ENCODE results near the gene GPR137B. TPM values are rescaled to one million over a fixed set of nuclear protein-coding genes. Genes with fewer than 3 reads are reported as not detected.
"Not testable (repeated sequence)": the region's sequence is repeated elsewhere in the genome, so short reads cannot be mapped to it uniquely, and the experiment has no call there.

The GPR137B gene
- total and polyA plus RNA-seq, 4 donors, result 21.6 to 52.1 (median 38.4) TPM

- Histone ChIP-seq H3K27me3 (ENCODE audit: control insufficient read depth, insufficient read depth, low read length) (no peaks in the 10 kb centered on the region), H3K27ac (ENCODE audit: low read depth, low read length) (no peak overlapping the region), H3K36me3 (ENCODE audit: control insufficient read depth, insufficient read depth, low read length) (peaks cover 16% of the 10 kb centered on the region), H3K4me1 (ENCODE audit: control insufficient read depth, insufficient read depth, low read length) (peaks cover 17% of the 10 kb centered on the region), H3K9me3 (ENCODE audit: control insufficient read depth, insufficient read depth, low read length) (no peaks in the 10 kb centered on the region), H3K4me3 (ENCODE audit: low read depth, low read length) (no peak overlapping the region)
- DNase-seq (ENCODE audit: low read depth in 4 of 6, low spot score in 6 of 6), result peak in 1 of 6 donors; percentile 51
- WGBS (ENCODE audit: insufficient coverage), result 84% methylated on average over 12 of the region's 18 CpGs
Measured at GRCh38 chr1:236156512-236157208, 14.3 kb downstream of the GPR137B start.

- H3K27me3 ChIP-seq (ENCODE audit: control insufficient read depth, insufficient read depth, low read length); H3K27ac ChIP-seq (ENCODE audit: low read depth, low read length); H3K4me3 ChIP-seq (ENCODE audit: low read depth, low read length); H3K9me3 ChIP-seq (ENCODE audit: control insufficient read depth, insufficient read depth, low read length); DNase-seq (ENCODE audit: low read depth in 4 of 6, low spot score in 6 of 6): not testable (repeated sequence)
- WGBS (ENCODE audit: insufficient coverage), result 97% methylated on average over 6 of the region's 9 CpGs
- peaks cover 16% of the 10 kb centered on the region for H3K36me3 ChIP-seq (ENCODE audit: control insufficient read depth, insufficient read depth, low read length)
- peaks cover 17% of the 10 kb centered on the region for H3K4me1 ChIP-seq (ENCODE audit: control insufficient read depth, insufficient read depth, low read length)
Measured at GRCh38 chr1:236158072-236158471, 15.7 kb downstream of the GPR137B start.

- WGBS (ENCODE audit: insufficient coverage), result 100% methylated on average over 1 of the region's 2 CpGs
- Histone ChIP-seq H3K36me3 (ENCODE audit: control insufficient read depth, insufficient read depth, low read length) (peaks cover 18% of the 10 kb centered on the region), H3K27ac (ENCODE audit: low read depth, low read length) (no peak overlapping the region), H3K9me3 (ENCODE audit: control insufficient read depth, insufficient read depth, low read length) (no peaks in the 10 kb centered on the region), H3K4me3 (ENCODE audit: low read depth, low read length) (no peak overlapping the region), H3K4me1 (ENCODE audit: control insufficient read depth, insufficient read depth, low read length) (peaks cover 17% of the 10 kb centered on the region), H3K27me3 (ENCODE audit: control insufficient read depth, insufficient read depth, low read length) (no peaks in the 10 kb centered on the region)
- DNase-seq (ENCODE audit: low read depth in 4 of 6, low spot score in 6 of 6), result no peak
Measured at GRCh38 chr1:236158719-236159118, 16.4 kb downstream of the GPR137B start.

GRCh38 chr1:236159704-236160539 is 17.6 kb downstream of the GPR137B start:
- H3K27me3 ChIP-seq (ENCODE audit: control insufficient read depth, insufficient read depth, low read length), result no peaks in the 10 kb centered on the region
- peaks cover 21% of the 10 kb centered on the region for H3K4me1 ChIP-seq (ENCODE audit: control insufficient read depth, insufficient read depth, low read length)
- H3K27ac ChIP-seq (ENCODE audit: low read depth, low read length), result no peak overlapping the region
- no peaks in the 10 kb centered on the region for H3K9me3 ChIP-seq (ENCODE audit: control insufficient read depth, insufficient read depth, low read length)
- no peak overlapping the region for H3K4me3 ChIP-seq (ENCODE audit: low read depth, low read length)
- 69% methylated on average over 16 of the region's 19 CpGs for WGBS (ENCODE audit: insufficient coverage)
- peaks cover 19% of the 10 kb centered on the region for H3K36me3 ChIP-seq (ENCODE audit: control insufficient read depth, insufficient read depth, low read length)
- no peak for DNase-seq (ENCODE audit: low read depth in 4 of 6, low spot score in 6 of 6)

- H3K4me3 ChIP-seq (ENCODE audit: low read depth, low read length), result no peak overlapping the region
- peaks cover 17% of the 10 kb centered on the region for H3K4me1 ChIP-seq (ENCODE audit: control insufficient read depth, insufficient read depth, low read length)
- peaks cover 14% of the 10 kb centered on the region for H3K36me3 ChIP-seq (ENCODE audit: control insufficient read depth, insufficient read depth, low read length)
- H3K27me3 ChIP-seq (ENCODE audit: control insufficient read depth, insufficient read depth, low read length), result no peaks in the 10 kb centered on the region
- no peaks in the 10 kb centered on the region for H3K9me3 ChIP-seq (ENCODE audit: control insufficient read depth, insufficient read depth, low read length)
- no peak overlapping the region for H3K27ac ChIP-seq (ENCODE audit: low read depth, low read length)
- 94% methylated on average over 9 of the region's 10 CpGs for WGBS (ENCODE audit: insufficient coverage)
- no peak for DNase-seq (ENCODE audit: low read depth in 4 of 6, low spot score in 6 of 6)
Measured at GRCh38 chr1:236160540-236161127, 18.3 kb downstream of the GPR137B start.

- H3K27ac ChIP-seq (ENCODE audit: low read depth, low read length), result no peak overlapping the region
- DNase-seq (ENCODE audit: low read depth in 4 of 6, low spot score in 6 of 6), result no peak
- WGBS (ENCODE audit: insufficient coverage), result 94% methylated on average over 8 of the region's 9 CpGs
- peaks cover 14% of the 10 kb centered on the region for H3K4me1 ChIP-seq (ENCODE audit: control insufficient read depth, insufficient read depth, low read length)
- no peak overlapping the region for H3K4me3 ChIP-seq (ENCODE audit: low read depth, low read length)
- peaks cover 12% of the 10 kb centered on the region for H3K36me3 ChIP-seq (ENCODE audit: control insufficient read depth, insufficient read depth, low read length)
- H3K9me3 ChIP-seq (ENCODE audit: control insufficient read depth, insufficient read depth, low read length), result no peaks in the 10 kb centered on the region
- H3K27me3 ChIP-seq (ENCODE audit: control insufficient read depth, insufficient read depth, low read length), result no peaks in the 10 kb centered on the region
Measured at GRCh38 chr1:236161230-236161629, 18.9 kb downstream of the GPR137B start.

GRCh38 chr1:236161755-236162154 is 19.4 kb downstream of the GPR137B start:
- Histone ChIP-seq H3K36me3 (ENCODE audit: control insufficient read depth, insufficient read depth, low read length) (peaks cover 12% of the 10 kb centered on the region), H3K4me1 (ENCODE audit: control insufficient read depth, insufficient read depth, low read length) (peaks cover 11% of the 10 kb centered on the region)
- not testable (repeated sequence) for H3K27ac ChIP-seq (ENCODE audit: low read depth, low read length); H3K27me3 ChIP-seq (ENCODE audit: control insufficient read depth, insufficient read depth, low read length); DNase-seq (ENCODE audit: low read depth in 4 of 6, low spot score in 6 of 6); H3K9me3 ChIP-seq (ENCODE audit: control insufficient read depth, insufficient read depth, low read length); H3K4me3 ChIP-seq (ENCODE audit: low read depth, low read length)
- WGBS (ENCODE audit: insufficient coverage), result 100% methylated on average over 1 of the region's 3 CpGs

- Histone ChIP-seq H3K27me3 (ENCODE audit: control insufficient read depth, insufficient read depth, low read length) (no peaks in the 10 kb centered on the region), H3K4me1 (ENCODE audit: control insufficient read depth, insufficient read depth, low read length) (peaks cover 11% of the 10 kb centered on the region), H3K4me3 (ENCODE audit: low read depth, low read length) (no peak overlapping the region), H3K9me3 (ENCODE audit: control insufficient read depth, insufficient read depth, low read length) (no peaks in the 10 kb centered on the region), H3K36me3 (ENCODE audit: control insufficient read depth, insufficient read depth, low read length) (peaks cover 12% of the 10 kb centered on the region), H3K27ac (ENCODE audit: low read depth, low read length) (no peak overlapping the region)
- DNase-seq (ENCODE audit: low read depth in 4 of 6, low spot score in 6 of 6), result no peak
- WGBS (ENCODE audit: insufficient coverage), result 89% methylated on average over 4 of the region's 6 CpGs
Measured at GRCh38 chr1:236163463-236164153, 21.3 kb downstream of the GPR137B start.

- H3K27me3 ChIP-seq (ENCODE audit: control insufficient read depth, insufficient read depth, low read length), result no peaks in the 10 kb centered on the region
- H3K27ac ChIP-seq (ENCODE audit: low read depth, low read length), result no peak overlapping the region
- WGBS (ENCODE audit: insufficient coverage), result 79% methylated on average over 2 of the region's 7 CpGs
- peaks cover 11% of the 10 kb centered on the region for H3K4me1 ChIP-seq (ENCODE audit: control insufficient read depth, insufficient read depth, low read length)
- no peak for DNase-seq (ENCODE audit: low read depth in 4 of 6, low spot score in 6 of 6)
- no peaks in the 10 kb centered on the region for H3K9me3 ChIP-seq (ENCODE audit: control insufficient read depth, insufficient read depth, low read length)
- no peak overlapping the region for H3K4me3 ChIP-seq (ENCODE audit: low read depth, low read length)
- peaks cover 15% of the 10 kb centered on the region for H3K36me3 ChIP-seq (ENCODE audit: control insufficient read depth, insufficient read depth, low read length)
Measured at GRCh38 chr1:236164273-236164672, 21.9 kb downstream of the GPR137B start.

Data from spinal cord (tissue), 10 donors.